DND-41 (cell line): ENCODE results near the gene CCNA2.

ENCODE experiments used
- ATAC-seq: fragments of 200-7000 bp; cut with Tn5 transposase; 3 replicates; pipeline ENCODE4 v1.9.1; 2021; ENCODE audit warnings: low read depth; ENCODE audit not compliant: insufficient read depth
- DNase-seq: peaks from one replicate; pipeline ENCODE4 v3.0.0-alpha.2; 2020
- H2AFZ ChIP-seq: 2 replicates; pipeline ENCODE4 v1.6.0; 2012; ENCODE audit warnings: low read depth, low read length
- H3K27ac ChIP-seq: 2 replicates; pipeline ENCODE4 v1.5.1; 2012; ENCODE audit warnings: low read length, inconsistent platforms
- H3K27me3 ChIP-seq: fragments of 200-600 bp; sonication (generic); 2 replicates; pipeline ENCODE4 v1.6.0; 2012; ENCODE audit warnings: low read length, mild to moderate bottlenecking, inconsistent platforms; ENCODE audit not compliant: insufficient read depth, poor library complexity
- H3K36me3 ChIP-seq: 2 replicates; pipeline ENCODE4 v1.5.1; 2012; ENCODE audit warnings: low read length, inconsistent platforms; ENCODE audit not compliant: insufficient read depth
- H3K4me1 ChIP-seq: 2 replicates; pipeline ENCODE4 v1.5.1; 2012; ENCODE audit warnings: mild to moderate bottlenecking, low read length; ENCODE audit not compliant: insufficient read depth
- H3K4me2 ChIP-seq: 2 replicates; pipeline ENCODE4 v1.6.0; 2012; ENCODE audit warnings: mild to moderate bottlenecking, moderate library complexity, low read length, inconsistent platforms; ENCODE audit not compliant: insufficient read depth
- H3K4me3 ChIP-seq, 2 experiments: fragments of 200-600 bp in 1 of 2; shearing (Covaris generic) in 1 of 2; 2 replicates each; pipeline ENCODE4 v1.5.1; 2012 to 2016; ENCODE audit warnings: inconsistent platforms in 2 of 2, low read length in 2 of 2, mild to moderate bottlenecking in 2 of 2, low read depth in 1 of 2, moderate library complexity in 1 of 2
- H3K79me2 ChIP-seq: 2 replicates; pipeline ENCODE4 v1.6.0; 2012; ENCODE audit warnings: low read length, inconsistent platforms; ENCODE audit not compliant: insufficient read depth
- H3K9ac ChIP-seq: 2 replicates; pipeline ENCODE4 v1.6.0; 2012; ENCODE audit warnings: low read depth, mild to moderate bottlenecking, inconsistent platforms, low read length, moderate library complexity
- H3K9me3 ChIP-seq: 2 replicates; pipeline ENCODE4 v1.5.1; 2012; ENCODE audit warnings: low read length, moderate library complexity, mild to moderate bottlenecking, inconsistent platforms; ENCODE audit not compliant: insufficient read depth, severe bottlenecking
- H4K20me1 ChIP-seq: 2 replicates; pipeline ENCODE4 v1.6.0; 2012; ENCODE audit warnings: low read length; ENCODE audit not compliant: insufficient read depth
- CTCF ChIP-seq: IDR thresholded peaks from 2 replicates; pipeline ENCODE4 v1.5.1; 2012; ENCODE audit warnings: borderline replicate concordance, low read length, moderate library complexity, mild to moderate bottlenecking; ENCODE audit not compliant: poor library complexity, severe bottlenecking; ENCODE audit errors: extremely low read depth
- EZH2 ChIP-seq: IDR thresholded peaks from 3 replicates; pipeline ENCODE4 v1.6.1; 2012; ENCODE audit warnings: borderline replicate concordance, low read depth, mild to moderate bottlenecking, moderate library complexity, low read length, inconsistent platforms; ENCODE audit not compliant: severe bottlenecking

The CCNA2 gene

GRCh38 chr4:121776610-121777401, 46.9 kb downstream of the CCNA2 start:
- H3K4me3 ChIP-seq, result no peak overlapping the region
- no peak for ATAC-seq
- no peak overlapping the region for H2AFZ ChIP-seq
- H3K9me3 ChIP-seq, result no peaks in the 10 kb centered on the region
- H4K20me1 ChIP-seq, result no peaks in the 10 kb centered on the region
- TF ChIP-seq CTCF (no peak), EZH2 (no peak)
- no peak overlapping the region for H3K27ac ChIP-seq
- no peak for DNase-seq
- no peaks in the 10 kb centered on the region for H3K79me2 ChIP-seq
- no peak overlapping the region for H3K9ac ChIP-seq
- H3K4me2 ChIP-seq, result no peak overlapping the region
- no peaks in the 10 kb centered on the region for H3K36me3 ChIP-seq
- H3K27me3 ChIP-seq, result no peaks in the 10 kb centered on the region
- H3K4me1 ChIP-seq, result peaks cover 3% of the 10 kb centered on the region; the same call in 1 of the 2 replicates

GRCh38 chr4:121773883-121774282, 49.8 kb downstream of the CCNA2 start:
- no peak for DNase-seq
- TF ChIP-seq EZH2 (no peak), CTCF (no peak)

GRCh38 chr4:121771869-121772268, 51.8 kb downstream of the CCNA2 start:
- H3K4me1 ChIP-seq, result peaks cover 3% of the 10 kb centered on the region; the same call in 1 of the 2 replicates
- H3K9ac ChIP-seq, result no peak overlapping the region
- H2AFZ ChIP-seq, result no peak overlapping the region
- H3K4me2 ChIP-seq, result no peak overlapping the region
- no peaks in the 10 kb centered on the region for H3K79me2 ChIP-seq
- no peaks in the 10 kb centered on the region for H4K20me1 ChIP-seq
- DNase-seq (no peak), ATAC-seq (no peak)
- H3K4me3 ChIP-seq, result no peak overlapping the region
- no peaks in the 10 kb centered on the region for H3K36me3 ChIP-seq
- H3K27ac ChIP-seq, result no peak overlapping the region
- H3K9me3 ChIP-seq, result no peaks in the 10 kb centered on the region
- no peaks in the 10 kb centered on the region for H3K27me3 ChIP-seq
- no peak for TF ChIP-seq CTCF
- TF ChIP-seq EZH2, result no peak

More at GRCh38 chr4:121773883-121774282, 49.8 kb downstream of the CCNA2 start:
- Histone ChIP-seq H3K9ac (no peak overlapping the region), H3K79me2 (no peaks in the 10 kb centered on the region), H4K20me1 (no peaks in the 10 kb centered on the region), H3K9me3 (no peaks in the 10 kb centered on the region), H3K4me1 (peaks cover 3% of the 10 kb centered on the region; the same call in 1 of the 2 replicates), H3K27ac (no peak overlapping the region), H2AFZ (0 out of 2 replicates have a peak overlapping the region, but pooled peaks have one; percentile 24), H3K4me2 (no peak overlapping the region), H3K36me3 (no peaks in the 10 kb centered on the region), H3K27me3 (no peaks in the 10 kb centered on the region), H3K4me3 (no peak overlapping the region)
- no peak for ATAC-seq
